ENCODE measurements around the gene BAIAP2L2. TPM values are rescaled to one million over a fixed set of nuclear protein-coding genes. Genes with fewer than 3 reads are reported as not detected.

Gene BAIAP2L2
- total RNA-seq, 1 donor = 1.1 TPM

- no peaks in the 10 kb centered on the region for H3K9me3 ChIP-seq (ENCODE audit: low read depth, low read length)
- no peak for TF ChIP-seq CTCF (IDR thresholded peaks at IDR 0.05; ENCODE audit: extremely low read depth, low read depth, low read length)
- H3K4me1 ChIP-seq (ENCODE audit: insufficient read depth, low read length) = no peaks in the 10 kb centered on the region
- H3K79me2 ChIP-seq (ENCODE audit: insufficient read depth, low read length) = no peaks in the 10 kb centered on the region
- H3K4me2 ChIP-seq (ENCODE audit: insufficient read depth, low read length) = no peak overlapping the region
- DNase-seq (ENCODE audit: insufficient read length, low spot score, missing footprints) = peak; percentile 39
- H3K4me3 ChIP-seq (ENCODE audit: insufficient read depth, low read length) = no peak overlapping the region
- no peaks in the 10 kb centered on the region for H3K36me3 ChIP-seq (ENCODE audit: insufficient read depth, low read length)
- no peak overlapping the region for H3K27ac ChIP-seq (ENCODE audit: low read depth, low read length)
- H3K27me3 ChIP-seq (ENCODE audit: insufficient read depth, low read length) = no peaks in the 10 kb centered on the region
- no peaks in the 10 kb centered on the region for H4K20me1 ChIP-seq (ENCODE audit: insufficient read depth, low read length)
- no peak overlapping the region for H2AFZ ChIP-seq (ENCODE audit: low read length)
These were observed 1.7 kb downstream of the BAIAP2L2 start for GRCh38 chr22:38108561-38109319.

GRCh38 chr22:38107692-38108515 lies 2.6 kb downstream of the BAIAP2L2 start:
- H3K4me3 ChIP-seq (ENCODE audit: insufficient read depth, low read length) = no peak overlapping the region
- no peak overlapping the region for H3K27ac ChIP-seq (ENCODE audit: low read depth, low read length)
- no peak overlapping the region for H2AFZ ChIP-seq (ENCODE audit: low read length)
- no peaks in the 10 kb centered on the region for H4K20me1 ChIP-seq (ENCODE audit: insufficient read depth, low read length)
- DNase-seq (ENCODE audit: insufficient read length, low spot score, missing footprints) = peak; percentile 71
- no peaks in the 10 kb centered on the region for H3K36me3 ChIP-seq (ENCODE audit: insufficient read depth, low read length)
- no peak overlapping the region for H3K4me2 ChIP-seq (ENCODE audit: insufficient read depth, low read length)
- H3K27me3 ChIP-seq (ENCODE audit: insufficient read depth, low read length) = no peaks in the 10 kb centered on the region
- no peak for TF ChIP-seq CTCF (IDR thresholded peaks at IDR 0.05; ENCODE audit: extremely low read depth, low read depth, low read length)
- H3K9me3 ChIP-seq (ENCODE audit: low read depth, low read length) = no peaks in the 10 kb centered on the region
- H3K4me1 ChIP-seq (ENCODE audit: insufficient read depth, low read length) = no peaks in the 10 kb centered on the region
- no peaks in the 10 kb centered on the region for H3K79me2 ChIP-seq (ENCODE audit: insufficient read depth, low read length)

GRCh38 chr22:38106814-38107578 lies 3.5 kb downstream of the BAIAP2L2 start:
- no peaks in the 10 kb centered on the region for H3K4me1 ChIP-seq (ENCODE audit: insufficient read depth, low read length)
- no peaks in the 10 kb centered on the region for H3K36me3 ChIP-seq (ENCODE audit: insufficient read depth, low read length)
- no peak overlapping the region for H3K4me3 ChIP-seq (ENCODE audit: insufficient read depth, low read length)
- H3K27me3 ChIP-seq (ENCODE audit: insufficient read depth, low read length) = no peaks in the 10 kb centered on the region
- no peak overlapping the region for H2AFZ ChIP-seq (ENCODE audit: low read length)
- no peaks in the 10 kb centered on the region for H3K79me2 ChIP-seq (ENCODE audit: insufficient read depth, low read length)
- no peak overlapping the region for H3K4me2 ChIP-seq (ENCODE audit: insufficient read depth, low read length)
- H3K27ac ChIP-seq (ENCODE audit: low read depth, low read length) = no peak overlapping the region
- TF ChIP-seq CTCF (IDR thresholded peaks at IDR 0.05; ENCODE audit: extremely low read depth, low read depth, low read length) = no peak
- no peaks in the 10 kb centered on the region for H3K9me3 ChIP-seq (ENCODE audit: low read depth, low read length)
- no peaks in the 10 kb centered on the region for H4K20me1 ChIP-seq (ENCODE audit: insufficient read depth, low read length)
- DNase-seq (ENCODE audit: insufficient read length, low spot score, missing footprints) = peak; percentile 59
